Activated naive CD4-positive, alpha-beta T cell treated with anti-CD3 and anti-CD28 coated beads, Interleukin-2, amount 50 U/mL, for 24 hours (primary cell): Measurements from ENCODE around the gene ATP1A2.

Source experiments
- H3K27ac Mint-ChIP-seq: one replicate; pipeline ENCODE4 v1.8.0; 2021; ENCODE audit warnings: mild to moderate bottlenecking, mixed read lengths
- H3K27me3 Mint-ChIP-seq: one replicate; pipeline ENCODE4 v1.8.0; 2021; ENCODE audit warnings: mixed read lengths
- H3K36me3 Mint-ChIP-seq: one replicate; pipeline ENCODE4 v1.8.0; 2021; ENCODE audit warnings: mixed read lengths
- H3K4me1 Mint-ChIP-seq: one replicate; pipeline ENCODE4 v1.8.0; 2021; ENCODE audit warnings: mixed read lengths
- H3K4me3 Mint-ChIP-seq: one replicate; pipeline ENCODE4 v1.8.0; 2021; ENCODE audit warnings: mild to moderate bottlenecking, mixed read lengths
- H3K9me3 Mint-ChIP-seq: one replicate; pipeline ENCODE4 v1.8.0; 2021; ENCODE audit warnings: mixed read lengths

ATP1A2 gene

GRCh38 chr1:160159846-160160245, 44.3 kb downstream of the ATP1A2 start:
- H3K4me3 Mint-ChIP-seq, result no peak overlapping the region
- no peaks in the 10 kb centered on the region for H3K36me3 Mint-ChIP-seq
- no peaks in the 10 kb centered on the region for H3K4me1 Mint-ChIP-seq
- H3K27ac Mint-ChIP-seq, result no peak overlapping the region
- H3K9me3 Mint-ChIP-seq, result no peaks in the 10 kb centered on the region
- peaks cover 3% of the 10 kb centered on the region for H3K27me3 Mint-ChIP-seq

GRCh38 chr1:160161965-160162705, 46.6 kb downstream of the ATP1A2 start:
- Mint-ChIP-seq H3K9me3 (no peaks in the 10 kb centered on the region), H3K27me3 (peaks cover 3% of the 10 kb centered on the region), H3K4me1 (no peaks in the 10 kb centered on the region), H3K36me3 (no peaks in the 10 kb centered on the region), H3K27ac (no peak overlapping the region), H3K4me3 (no peak overlapping the region)

GRCh38 chr1:160162931-160163330, 47.4 kb downstream of the ATP1A2 start:
- Mint-ChIP-seq H3K9me3 (no peaks in the 10 kb centered on the region), H3K27ac (no peak overlapping the region), H3K4me1 (no peaks in the 10 kb centered on the region), H3K4me3 (no peak overlapping the region), H3K36me3 (no peaks in the 10 kb centered on the region), H3K27me3 (peaks cover 3% of the 10 kb centered on the region)

- Mint-ChIP-seq H3K9me3 (no peaks in the 10 kb centered on the region), H3K4me1 (no peaks in the 10 kb centered on the region), H3K36me3 (no peaks in the 10 kb centered on the region), H3K27ac (no peak overlapping the region), H3K4me3 (no peak overlapping the region), H3K27me3 (peaks cover 3% of the 10 kb centered on the region)
Observed at GRCh38 chr1:160163615-160164014, 48.1 kb downstream of the ATP1A2 start.

GRCh38 chr1:160164121-160164520, 48.6 kb downstream of the ATP1A2 start:
- no peak overlapping the region for H3K4me3 Mint-ChIP-seq
- no peaks in the 10 kb centered on the region for H3K36me3 Mint-ChIP-seq
- peaks cover 3% of the 10 kb centered on the region for H3K27me3 Mint-ChIP-seq
- H3K9me3 Mint-ChIP-seq, result no peaks in the 10 kb centered on the region
- H3K27ac Mint-ChIP-seq, result no peak overlapping the region
- peaks cover 2% of the 10 kb centered on the region for H3K4me1 Mint-ChIP-seq

GRCh38 chr1:160166166-160166868, 50.8 kb downstream of the ATP1A2 start:
- Mint-ChIP-seq H3K27me3 (peaks cover 3% of the 10 kb centered on the region), H3K4me3 (no peak overlapping the region), H3K27ac (no peak overlapping the region), H3K4me1 (peaks cover 9% of the 10 kb centered on the region), H3K9me3 (no peaks in the 10 kb centered on the region), H3K36me3 (no peaks in the 10 kb centered on the region)

GRCh38 chr1:160167056-160167455, 51.5 kb downstream of the ATP1A2 start:
- Mint-ChIP-seq H3K27me3 (peaks cover 3% of the 10 kb centered on the region), H3K4me1 (peaks cover 9% of the 10 kb centered on the region), H3K4me3 (no peak overlapping the region), H3K9me3 (no peaks in the 10 kb centered on the region), H3K27ac (no peak overlapping the region), H3K36me3 (no peaks in the 10 kb centered on the region)

- H3K9me3 Mint-ChIP-seq, result no peaks in the 10 kb centered on the region
- no peak overlapping the region for H3K27ac Mint-ChIP-seq
- peaks cover 3% of the 10 kb centered on the region for H3K27me3 Mint-ChIP-seq
- H3K36me3 Mint-ChIP-seq, result no peaks in the 10 kb centered on the region
- H3K4me3 Mint-ChIP-seq, result no peak overlapping the region
- H3K4me1 Mint-ChIP-seq, result peaks cover 9% of the 10 kb centered on the region
Observed at GRCh38 chr1:160167580-160167979, 52.0 kb downstream of the ATP1A2 start.

GRCh38 chr1:160168016-160168415, 52.5 kb downstream of the ATP1A2 start:
- Mint-ChIP-seq H3K4me3 (no peak overlapping the region), H3K27me3 (peaks cover 3% of the 10 kb centered on the region)

GRCh38 chr1:160168609-160169369, 53.2 kb downstream of the ATP1A2 start:
- Mint-ChIP-seq H3K4me1 (peaks cover 9% of the 10 kb centered on the region), H3K9me3 (no peaks in the 10 kb centered on the region), H3K4me3 (no peak overlapping the region), H3K27ac (no peak overlapping the region), H3K27me3 (peaks cover 2% of the 10 kb centered on the region), H3K36me3 (no peaks in the 10 kb centered on the region)

More at GRCh38 chr1:160168016-160168415, 52.5 kb downstream of the ATP1A2 start:
- Mint-ChIP-seq H3K36me3 (no peaks in the 10 kb centered on the region), H3K9me3 (no peaks in the 10 kb centered on the region), H3K27ac (no peak overlapping the region), H3K4me1 (peaks cover 9% of the 10 kb centered on the region)

- H3K4me3 Mint-ChIP-seq, result no peak overlapping the region
- peaks cover 2% of the 10 kb centered on the region for H3K27me3 Mint-ChIP-seq
- no peaks in the 10 kb centered on the region for H3K36me3 Mint-ChIP-seq
- no peak overlapping the region for H3K27ac Mint-ChIP-seq
- H3K9me3 Mint-ChIP-seq, result no peaks in the 10 kb centered on the region
- H3K4me1 Mint-ChIP-seq, result peaks cover 9% of the 10 kb centered on the region
Observed at GRCh38 chr1:160169553-160170399, 54.2 kb downstream of the ATP1A2 start.

- no peak overlapping the region for H3K4me3 Mint-ChIP-seq
- no peaks in the 10 kb centered on the region for H3K36me3 Mint-ChIP-seq
- no peaks in the 10 kb centered on the region for H3K9me3 Mint-ChIP-seq
- peaks cover 2% of the 10 kb centered on the region for H3K27me3 Mint-ChIP-seq
- H3K4me1 Mint-ChIP-seq, result peaks cover 9% of the 10 kb centered on the region
- no peak overlapping the region for H3K27ac Mint-ChIP-seq
Observed at GRCh38 chr1:160171354-160171753, 55.8 kb downstream of the ATP1A2 start.

- no peak overlapping the region for H3K27ac Mint-ChIP-seq
- no peaks in the 10 kb centered on the region for H3K27me3 Mint-ChIP-seq
- H3K9me3 Mint-ChIP-seq, result no peaks in the 10 kb centered on the region
- H3K4me3 Mint-ChIP-seq, result no peak overlapping the region
- peaks cover 9% of the 10 kb centered on the region for H3K4me1 Mint-ChIP-seq
- no peaks in the 10 kb centered on the region for H3K36me3 Mint-ChIP-seq
Observed at GRCh38 chr1:160171980-160172379, 56.4 kb downstream of the ATP1A2 start.

GRCh38 chr1:160177231-160177630, 61.7 kb downstream of the ATP1A2 start:
- Mint-ChIP-seq H3K9me3 (no peaks in the 10 kb centered on the region), H3K27ac (no peak overlapping the region), H3K27me3 (no peaks in the 10 kb centered on the region), H3K4me1 (no peaks in the 10 kb centered on the region), H3K4me3 (no peak overlapping the region), H3K36me3 (no peaks in the 10 kb centered on the region)

- Mint-ChIP-seq H3K36me3 (no peaks in the 10 kb centered on the region), H3K27me3 (no peaks in the 10 kb centered on the region), H3K27ac (no peak overlapping the region), H3K4me3 (no peak overlapping the region), H3K9me3 (no peaks in the 10 kb centered on the region), H3K4me1 (no peaks in the 10 kb centered on the region)
Observed at GRCh38 chr1:160177667-160178066, 62.1 kb downstream of the ATP1A2 start.
